ENCODE measurements around the gene GRIA3. TPM values are rescaled to one million over a fixed set of nuclear protein-coding genes. Genes with fewer than 3 reads are reported as not detected.

The GRIA3 gene
- total and polyA plus RNA-seq, 7 donors = 0.07 to 3.0 (median 0.82) TPM; not detected in 2

DNA sequence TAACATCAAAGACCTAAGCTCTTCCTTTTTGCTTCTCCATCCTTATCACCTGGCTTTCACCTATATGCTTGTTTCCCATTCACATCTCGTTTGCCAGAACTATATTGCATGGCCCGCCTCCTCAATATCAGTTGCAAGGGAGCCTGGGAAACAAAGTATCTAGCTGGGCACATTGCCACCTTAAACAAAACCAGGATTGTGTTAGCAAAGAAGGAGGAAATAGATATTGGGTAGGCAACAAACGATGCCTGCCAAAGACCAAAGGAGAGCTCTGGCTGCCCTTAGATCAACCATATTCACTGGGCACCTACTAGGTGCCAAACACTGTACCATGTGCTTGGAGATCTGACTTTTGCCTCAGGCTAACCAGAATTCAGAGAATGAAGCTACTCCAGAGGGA lies 107.5 kb downstream of the GRIA3 start:
- no peaks in the 10 kb centered on the region for H3K27me3 ChIP-seq
- H3K4me1 ChIP-seq = no peaks in the 10 kb centered on the region
- H3K4me3 ChIP-seq = no peak overlapping the region
- H3K9me3 ChIP-seq = no peaks in the 10 kb centered on the region
- no peak overlapping the region for H3K27ac ChIP-seq
- H3K36me3 ChIP-seq = no peaks in the 10 kb centered on the region
- no peak for TF ChIP-seq EP300 (IDR thresholded peaks at IDR 0.05)
- TF ChIP-seq, protein P1, sequence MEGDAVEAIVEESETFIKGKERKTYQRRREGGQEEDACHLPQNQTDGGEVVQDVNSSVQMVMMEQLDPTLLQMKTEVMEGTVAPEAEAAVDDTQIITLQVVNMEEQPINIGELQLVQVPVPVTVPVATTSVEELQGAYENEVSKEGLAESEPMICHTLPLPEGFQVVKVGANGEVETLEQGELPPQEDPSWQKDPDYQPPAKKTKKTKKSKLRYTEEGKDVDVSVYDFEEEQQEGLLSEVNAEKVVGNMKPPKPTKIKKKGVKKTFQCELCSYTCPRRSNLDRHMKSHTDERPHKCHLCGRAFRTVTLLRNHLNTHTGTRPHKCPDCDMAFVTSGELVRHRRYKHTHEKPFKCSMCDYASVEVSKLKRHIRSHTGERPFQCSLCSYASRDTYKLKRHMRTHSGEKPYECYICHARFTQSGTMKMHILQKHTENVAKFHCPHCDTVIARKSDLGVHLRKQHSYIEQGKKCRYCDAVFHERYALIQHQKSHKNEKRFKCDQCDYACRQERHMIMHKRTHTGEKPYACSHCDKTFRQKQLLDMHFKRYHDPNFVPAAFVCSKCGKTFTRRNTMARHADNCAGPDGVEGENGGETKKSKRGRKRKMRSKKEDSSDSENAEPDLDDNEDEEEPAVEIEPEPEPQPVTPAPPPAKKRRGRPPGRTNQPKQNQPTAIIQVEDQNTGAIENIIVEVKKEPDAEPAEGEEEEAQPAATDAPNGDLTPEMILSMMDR (IDR thresholded peaks at IDR 0.05) = no peak
- TF ChIP-seq POLR2AphosphoS5 (IDR thresholded peaks at IDR 0.05) = no peak
- TF ChIP-seq POLR2A (IDR thresholded peaks at IDR 0.05) = no peak
- intact Hi-C loops (cut with DNase I) = no loop called here
- no peak for DNase-seq
- 9 to 53% methylated on average over 3 of the region's 3 CpGs for WGBS, 2 donors

DNA sequence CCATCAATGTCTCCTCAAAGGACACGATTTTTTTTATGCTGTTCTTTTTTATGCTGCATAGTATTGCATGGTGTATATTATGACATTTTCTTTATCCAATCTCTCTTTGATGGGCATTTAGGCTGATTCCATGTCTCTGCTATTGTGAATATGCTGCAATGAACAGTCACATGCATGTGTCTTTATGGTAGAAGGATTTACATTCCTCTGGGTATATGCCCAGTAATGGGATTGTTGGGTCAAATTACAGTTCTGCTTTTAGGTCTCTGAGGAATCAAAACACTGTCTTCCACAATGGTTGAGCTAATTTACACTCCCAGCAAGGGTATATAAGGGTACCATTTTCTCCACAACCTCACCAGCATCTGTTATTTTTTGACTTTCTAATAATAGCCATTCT lies 113.9 kb downstream of the GRIA3 start:
- H3K27me3 ChIP-seq = no peaks in the 10 kb centered on the region
- no peak for DNase-seq
- no peaks in the 10 kb centered on the region for H3K36me3 ChIP-seq
- WGBS, 2 donors = 71 to 74% methylated on average over 1 of the region's 1 CpG
- intact Hi-C loops (cut with DNase I) = no loop called here
- H3K4me1 ChIP-seq = no peaks in the 10 kb centered on the region
- H3K27ac ChIP-seq = no peak overlapping the region
- no peaks in the 10 kb centered on the region for H3K9me3 ChIP-seq
- H3K4me3 ChIP-seq = no peak overlapping the region
- TF ChIP-seq, protein P1 (IDR thresholded peaks at IDR 0.05) = no peak
- TF ChIP-seq POLR2AphosphoS5 (IDR thresholded peaks at IDR 0.05) = no peak
- TF ChIP-seq EP300 (IDR thresholded peaks at IDR 0.05) = no peak
- no peak for TF ChIP-seq POLR2A (IDR thresholded peaks at IDR 0.05)

DNA sequence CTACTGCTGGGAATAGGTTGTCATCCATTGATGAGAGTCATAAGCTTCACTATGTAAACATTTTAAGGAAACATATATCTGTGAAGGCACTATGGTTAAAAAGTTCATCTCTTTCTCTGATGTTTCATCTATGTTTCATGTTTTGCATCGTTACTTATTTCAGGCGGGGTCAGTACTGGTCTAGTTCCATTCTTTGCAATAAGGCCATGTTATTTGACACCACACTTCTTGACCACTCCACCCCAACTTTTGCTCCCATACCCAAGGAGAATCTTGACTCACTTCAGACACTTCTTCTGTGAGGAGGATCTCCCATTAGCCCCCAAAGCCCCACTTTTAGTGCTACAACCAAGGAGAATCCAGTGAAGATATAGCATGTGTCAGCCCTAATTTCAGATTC lies 119.4 kb downstream of the GRIA3 start:
- no peak overlapping the region for H3K4me3 ChIP-seq
- no peaks in the 10 kb centered on the region for H3K27me3 ChIP-seq
- WGBS, 2 donors = 67 to 83% methylated on average over 2 of the region's 2 CpGs
- no peaks in the 10 kb centered on the region for H3K9me3 ChIP-seq
- no peak for TF ChIP-seq POLR2AphosphoS5 (IDR thresholded peaks at IDR 0.05)
- TF ChIP-seq, protein P1 (IDR thresholded peaks at IDR 0.05) = no peak
- no peak for TF ChIP-seq POLR2A (IDR thresholded peaks at IDR 0.05)
- TF ChIP-seq EP300 (IDR thresholded peaks at IDR 0.05) = no peak
- no peak for DNase-seq
- intact Hi-C loops (cut with DNase I) = no loop called here
- no peaks in the 10 kb centered on the region for H3K36me3 ChIP-seq
- no peaks in the 10 kb centered on the region for H3K4me1 ChIP-seq
- no peak overlapping the region for H3K27ac ChIP-seq

DNA sequence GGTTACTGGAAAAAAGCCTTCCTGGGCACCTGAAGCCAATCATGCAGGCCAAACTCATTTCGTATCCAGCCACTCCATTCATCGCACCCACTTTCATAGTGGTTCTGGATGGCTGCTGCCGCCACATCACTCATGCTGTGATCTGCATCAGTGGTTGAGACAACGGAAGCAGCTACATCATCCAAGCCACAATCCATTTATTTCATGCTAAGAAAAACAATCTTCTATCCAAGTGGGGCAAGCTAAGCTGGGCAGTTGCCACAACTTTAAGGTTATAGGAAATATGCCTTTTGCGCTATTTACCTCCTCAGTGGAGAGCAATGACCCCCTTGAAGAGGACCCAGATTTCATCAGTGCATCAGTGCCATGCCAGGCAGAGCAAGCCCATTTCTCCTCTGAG lies 124.6 kb downstream of the GRIA3 start:
- Histone ChIP-seq H3K27ac (no peak overlapping the region), H3K36me3 (no peaks in the 10 kb centered on the region), H3K4me3 (no peak overlapping the region), H3K27me3 (no peaks in the 10 kb centered on the region), H3K4me1 (no peaks in the 10 kb centered on the region), H3K9me3 (no peaks in the 10 kb centered on the region)
- intact Hi-C loops (cut with DNase I) = no loop called here
- 90 to 98% methylated on average over 5 of the region's 5 CpGs for WGBS, 2 donors
- TF ChIP-seq, protein P1 (IDR thresholded peaks at IDR 0.05) = no peak
- TF ChIP-seq EP300 (IDR thresholded peaks at IDR 0.05) = no peak
- DNase-seq = no peak

DNA sequence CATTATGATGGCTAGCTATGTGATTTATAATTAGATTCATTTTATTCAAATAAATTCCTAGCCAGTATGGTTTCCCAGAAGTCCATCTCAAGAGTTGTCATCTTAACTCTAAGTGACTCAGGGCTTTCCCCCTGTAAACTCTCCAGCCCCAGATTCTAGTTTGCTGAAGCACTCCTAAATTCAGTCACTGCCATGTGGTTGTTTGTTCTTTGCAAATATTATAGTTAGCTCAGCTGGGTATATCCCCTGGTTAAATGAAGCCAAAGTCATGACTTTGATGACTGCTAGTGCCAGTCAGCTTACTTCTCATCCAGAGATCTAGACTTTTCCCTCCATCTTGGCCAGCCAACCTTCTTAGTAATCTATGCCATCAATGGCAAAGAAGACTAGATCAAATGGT lies 126.0 kb downstream of the GRIA3 start:
- Histone ChIP-seq H3K9me3 (no peaks in the 10 kb centered on the region), H3K4me1 (no peaks in the 10 kb centered on the region), H3K27me3 (no peaks in the 10 kb centered on the region), H3K4me3 (no peak overlapping the region), H3K36me3 (no peaks in the 10 kb centered on the region), H3K27ac (no peak overlapping the region)
- TF ChIP-seq EP300 (IDR thresholded peaks at IDR 0.05) (no peak), POLR2AphosphoS5 (IDR thresholded peaks at IDR 0.05) (no peak), POLR2A (IDR thresholded peaks at IDR 0.05) (no peak)
- TF ChIP-seq, protein P1 (IDR thresholded peaks at IDR 0.05) = no peak
- intact Hi-C loops (cut with DNase I) = no loop called here
- no peak for DNase-seq

Measured in sigmoid colon (tissue), 7 donors.